Prostate gland (tissue), 2 donors: ENCODE results near the gene ACTL8. TPM values are rescaled to one million over a fixed set of nuclear protein-coding genes. Genes with fewer than 3 reads are reported as not detected.

Experiments used
- DNase-seq: peaks from one replicate; pipeline ENCODE4 v3.0.0-alpha.2; 2019; ENCODE audit warnings: low spot score
- H3K27ac ChIP-seq, 2 donors: fragments of 200-600 bp; sonication (generic); 2 replicates each; pipeline ENCODE4 v1.5.1; 2017 to 2019
- H3K27me3 ChIP-seq: fragments of 200-600 bp; sonication (generic); replicated peaks from 2 replicates; pipeline ENCODE4 v1.5.1; 2019; ENCODE audit not compliant: insufficient read depth
- H3K36me3 ChIP-seq, 2 donors: fragments of 200-600 bp; sonication (generic); 1 replicate in 1 of 2; 2 replicates in 1 of 2; pipeline versions ENCODE4 v1.5.1 to v1.8.1; 2017 to 2019
- H3K4me1 ChIP-seq: fragments of 200-600 bp; sonication (generic); replicated peaks from 2 replicates; pipeline ENCODE4 v1.5.1; 2019
- H3K4me3 ChIP-seq, 2 donors: fragments of 200-600 bp; sonication (generic); 2 replicates each; pipeline ENCODE4 v1.5.1; 2017 to 2019
- H3K9me3 ChIP-seq: fragments of 200-600 bp; sonication (generic); 2 replicates; pipeline ENCODE4 v1.5.1; 2017
- CTCF ChIP-seq, 4 experiments: fragments of 200-600 bp in 2 of 4; fragments of 450-650 bp in 2 of 4; sonication (generic) in 2 of 4; IDR thresholded peaks; 1 replicate in 3 of 4; 2 replicates in 1 of 4; pipeline ENCODE4 v1.5.1; 2016 to 2019; ENCODE audit warnings: antibody characterized with exemption in 4 of 4, mild to moderate bottlenecking in 2 of 4, moderate library complexity in 2 of 4
- POLR2A ChIP-seq: fragments of 450-650 bp; IDR thresholded peaks from one replicate; pipeline ENCODE4 v1.6.1; 2016; ENCODE audit warnings: antibody characterized with exemption, mild to moderate bottlenecking
- POLR2AphosphoS5 ChIP-seq: sonication (generic); formaldehyde crosslinking; IDR thresholded peaks from one replicate; pipeline ENCODE4 v1.6.1; 2017; ENCODE audit warnings: antibody characterized with exemption
- WGBS: methylation state at CpG from one replicate; pipeline ENCODE4 v1.1.5; 2018; 5-methylcytosine and 5-hydroxymethylcytosine counted together
- intact Hi-C: fragments of 100-400 bp; cut with DNase I; formaldehyde crosslinking; loops from one replicate; pipeline ENCODE4 v1.14.2; 2022
- total RNA-seq, 2 donors: library from RNA; depleted of rRNA; stranded (reverse); fragments of >200 nt; gene quantifications; one replicate each; pipeline ENCODE4 v1.1.0, GENCODE V29; 2016

The ACTL8 gene
- total RNA-seq, 2 donors from 2014 or later = 5.9 TPM; not detected in 1

- 70% methylated on average over 5 of the region's 5 CpGs for WGBS
- Histone ChIP-seq H3K4me1 (no peaks in the 10 kb centered on the region), H3K9me3 (no peaks in the 10 kb centered on the region), H3K27ac (no peak overlapping the region), H3K36me3 (no peaks in the 10 kb centered on the region), H3K4me3 (no peak overlapping the region), H3K27me3 (peaks cover 1% of the 10 kb centered on the region)
- TF ChIP-seq POLR2AphosphoS5 = no peak
- no peak for TF ChIP-seq POLR2A
- TF ChIP-seq CTCF (IDR thresholded peaks at IDR 0.05) = no peak
- intact Hi-C loops = no loop called here
- DNase-seq = no peak
Observed at GRCh38 chr1:17875171-17875881, 120.2 kb downstream of the ACTL8 start.

GRCh38 chr1:17875882-17876280, 120.7 kb downstream of the ACTL8 start:
- DNase-seq = no peak
- no peaks in the 10 kb centered on the region for H3K4me1 ChIP-seq
- H3K4me3 ChIP-seq = no peak overlapping the region
- intact Hi-C loops = no loop called here
- H3K27ac ChIP-seq = no peak overlapping the region
- peaks cover 1% of the 10 kb centered on the region for H3K27me3 ChIP-seq
- TF ChIP-seq CTCF (IDR thresholded peaks at IDR 0.05) (no peak), POLR2A (no peak), POLR2AphosphoS5 (no peak)
- no peaks in the 10 kb centered on the region for H3K36me3 ChIP-seq
- WGBS = 91% methylated on average over 4 of the region's 4 CpGs
- H3K9me3 ChIP-seq = no peaks in the 10 kb centered on the region

Other genes with a start within 250 kb of the ACTL8 start
- 10 to 100 TPM; 26.0 to 39.7 TPM for gene ARHGEF10L, start 215.6 kb upstream of the ACTL8 start, total RNA-seq